GM19240 (cell line): Measurements from ENCODE around the gene TMEM233.
"Not testable (repeated sequence)": the region's sequence is repeated elsewhere in the genome, so short reads cannot be mapped to it uniquely, and the experiment has no call there.

Experiments
- DNase-seq: peaks from one replicate; pipeline ENCODE4 v3.0.0; 2011; ENCODE audit warnings: low spot score; ENCODE audit not compliant: insufficient read length

The TMEM233 gene

GRCh38 chr12:119609358-119609757, 15.8 kb downstream of the TMEM233 start:
- DNase-seq = no peak

- DNase-seq = no peak
Observed at GRCh38 chr12:119613319-119613936, 19.9 kb downstream of the TMEM233 start.

GRCh38 chr12:119614705-119615104, 21.1 kb downstream of the TMEM233 start:
- DNase-seq = no peak

- DNase-seq = no peak
Observed at GRCh38 chr12:119615518-119616475, 22.2 kb downstream of the TMEM233 start.

- DNase-seq = not testable (repeated sequence)
Observed at GRCh38 chr12:119618328-119618896, 24.8 kb downstream of the TMEM233 start.

GRCh38 chr12:119620490-119620889, 26.9 kb downstream of the TMEM233 start:
- DNase-seq = no peak

GRCh38 chr12:119621878-119622277, 28.3 kb downstream of the TMEM233 start:
- no peak for DNase-seq

- DNase-seq = no peak
Observed at GRCh38 chr12:119624966-119625365, 31.4 kb downstream of the TMEM233 start.

GRCh38 chr12:119627019-119627643, 33.6 kb downstream of the TMEM233 start:
- DNase-seq = no peak

- DNase-seq = no peak
Observed at GRCh38 chr12:119627686-119628085, 34.1 kb downstream of the TMEM233 start.

GRCh38 chr12:119630223-119630780, 36.7 kb downstream of the TMEM233 start:
- no peak for DNase-seq

GRCh38 chr12:119630962-119631550, 37.5 kb downstream of the TMEM233 start:
- no peak for DNase-seq

GRCh38 chr12:119631930-119632678, 38.5 kb downstream of the TMEM233 start:
- DNase-seq = no peak

- DNase-seq = no peak
Observed at GRCh38 chr12:119634743-119635142, 41.2 kb downstream of the TMEM233 start.

- no peak for DNase-seq
Observed at GRCh38 chr12:119642986-119643385, 49.4 kb downstream of the TMEM233 start.

GRCh38 chr12:119644930-119645329, 51.4 kb downstream of the TMEM233 start:
- DNase-seq = no peak

GRCh38 chr12:119645535-119646059, 52.0 kb downstream of the TMEM233 start:
- DNase-seq = no peak

- no peak for DNase-seq
Observed at GRCh38 chr12:119649202-119649808, 55.7 kb downstream of the TMEM233 start.

GRCh38 chr12:119652665-119653064, 59.1 kb downstream of the TMEM233 start:
- DNase-seq = no peak

GRCh38 chr12:119657001-119657400, 63.4 kb downstream of the TMEM233 start:
- not testable (repeated sequence) for DNase-seq
